ENCODE results near the gene SLC25A44. TPM values are rescaled to one million over a fixed set of nuclear protein-coding genes. Genes with fewer than 3 reads are reported as not detected.

SLC25A44 gene
- total RNA-seq, 1 experiment from 2014 or later: 29.3 TPM

DNA sequence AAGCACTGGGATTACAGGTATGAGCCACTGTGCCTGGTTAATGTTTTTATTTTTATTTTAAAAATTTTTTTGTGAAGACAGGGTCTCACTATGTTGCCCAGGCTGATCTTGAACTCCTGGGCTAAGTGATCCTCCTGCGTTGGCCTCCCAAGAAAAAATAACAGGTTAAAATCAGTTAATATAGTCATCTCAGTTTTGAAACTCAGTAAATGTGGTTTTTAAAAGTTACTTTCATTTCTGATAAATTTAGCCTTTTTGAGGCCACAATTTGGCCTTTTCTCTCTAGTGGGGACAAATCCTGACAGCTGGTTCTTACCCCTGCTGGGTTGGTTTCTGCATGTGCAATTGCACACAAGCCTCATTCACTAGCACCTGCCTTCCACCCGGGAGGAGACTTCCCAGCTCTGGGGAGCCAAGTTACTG lies 32.2 kb downstream of the SLC25A44 start:
- POLR2A ChIA-PET: no interaction called here

DNA sequence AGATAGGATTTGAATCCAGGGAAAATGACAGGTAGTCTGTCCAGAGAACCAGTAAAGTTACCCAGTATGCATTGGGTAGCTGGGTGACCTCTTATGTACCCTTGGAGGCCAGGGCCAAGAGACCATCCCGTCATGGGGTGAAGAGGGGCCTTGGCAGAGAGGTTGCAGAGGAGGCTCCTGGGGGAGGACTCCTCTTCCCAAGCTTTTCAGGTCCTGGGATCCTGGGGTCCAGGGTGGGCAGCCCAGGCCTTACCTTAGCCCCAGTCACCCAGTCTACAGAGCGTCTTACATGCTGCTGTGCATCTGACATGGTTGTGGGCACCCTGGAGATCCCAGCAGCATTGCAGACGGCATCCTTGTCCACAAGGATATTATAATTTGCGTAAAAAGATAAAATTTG lies 32.9 kb downstream of the SLC25A44 start:
- Histone ChIP-seq H3K4me1 (peaks cover 8% of the 10 kb centered on the region; the same call in 1 of the 2 replicates), H3K9me3 (no peaks in the 10 kb centered on the region), H3K36me3 (ENCODE audit: control insufficient read depth, insufficient read depth, low read length) (no peaks in the 10 kb centered on the region; the same call in none of the 2 replicates), H3K4me3 (ENCODE audit: low read depth, low read length) (no peak overlapping the region), H3K27me3 (replicated peaks; ENCODE audit: control insufficient read depth, insufficient read depth, low read length) (no peaks in the 10 kb centered on the region)
- H3K27me3 Mint-ChIP-seq (ENCODE audit: insufficient read depth, unreplicated experiment): no peaks in the 10 kb centered on the region
- ChIA-PET POLR2A (no interaction called here), CTCF (no interaction called here)
- peaks cover 36% of the 10 kb centered on the region for H3K36me3 Mint-ChIP-seq (ENCODE audit: insufficient read depth, unreplicated experiment)
- TF ChIP-seq, protein P1, sequence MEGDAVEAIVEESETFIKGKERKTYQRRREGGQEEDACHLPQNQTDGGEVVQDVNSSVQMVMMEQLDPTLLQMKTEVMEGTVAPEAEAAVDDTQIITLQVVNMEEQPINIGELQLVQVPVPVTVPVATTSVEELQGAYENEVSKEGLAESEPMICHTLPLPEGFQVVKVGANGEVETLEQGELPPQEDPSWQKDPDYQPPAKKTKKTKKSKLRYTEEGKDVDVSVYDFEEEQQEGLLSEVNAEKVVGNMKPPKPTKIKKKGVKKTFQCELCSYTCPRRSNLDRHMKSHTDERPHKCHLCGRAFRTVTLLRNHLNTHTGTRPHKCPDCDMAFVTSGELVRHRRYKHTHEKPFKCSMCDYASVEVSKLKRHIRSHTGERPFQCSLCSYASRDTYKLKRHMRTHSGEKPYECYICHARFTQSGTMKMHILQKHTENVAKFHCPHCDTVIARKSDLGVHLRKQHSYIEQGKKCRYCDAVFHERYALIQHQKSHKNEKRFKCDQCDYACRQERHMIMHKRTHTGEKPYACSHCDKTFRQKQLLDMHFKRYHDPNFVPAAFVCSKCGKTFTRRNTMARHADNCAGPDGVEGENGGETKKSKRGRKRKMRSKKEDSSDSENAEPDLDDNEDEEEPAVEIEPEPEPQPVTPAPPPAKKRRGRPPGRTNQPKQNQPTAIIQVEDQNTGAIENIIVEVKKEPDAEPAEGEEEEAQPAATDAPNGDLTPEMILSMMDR (IDR thresholded peaks at IDR 0.05; ENCODE audit: insufficient read depth in 1 of 2, low read depth in 1 of 2, low read length in 1 of 2, severe bottlenecking in 1 of 2, unreplicated experiment in 1 of 2): no peak
- BruUV-seq (replicated peaks): no TSS peak
- H3K4me1 Mint-ChIP-seq (ENCODE audit: low read depth, unreplicated experiment): no peaks in the 10 kb centered on the region
- intact Hi-C loops (cut with micrococcal nuclease; ENCODE audit: unreplicated experiment): no loop called here
- no peak overlapping the region for H3K4me3 Mint-ChIP-seq (ENCODE audit: unreplicated experiment)
- no peak overlapping the region for H3K27ac Mint-ChIP-seq (ENCODE audit: unreplicated experiment)
- no peak for DNase-seq
- no peaks in the 10 kb centered on the region for H3K9me3 Mint-ChIP-seq (ENCODE audit: unreplicated experiment)

More for the DNA sequence above, 32.2 kb downstream of the SLC25A44 start:
- Mint-ChIP-seq H3K4me1 (ENCODE audit: low read depth, unreplicated experiment) (peaks cover 2% of the 10 kb centered on the region), H3K27ac (ENCODE audit: unreplicated experiment) (no peak overlapping the region), H3K27me3 (ENCODE audit: insufficient read depth, unreplicated experiment) (no peaks in the 10 kb centered on the region), H3K36me3 (ENCODE audit: insufficient read depth, unreplicated experiment) (peaks cover 42% of the 10 kb centered on the region), H3K4me3 (ENCODE audit: unreplicated experiment) (no peak overlapping the region), H3K9me3 (ENCODE audit: unreplicated experiment) (no peaks in the 10 kb centered on the region)
- H3K36me3 ChIP-seq (ENCODE audit: control insufficient read depth, insufficient read depth, low read length): no peaks in the 10 kb centered on the region; the same call in none of the 2 replicates
- H3K27me3 ChIP-seq (replicated peaks; ENCODE audit: control insufficient read depth, insufficient read depth, low read length): no peaks in the 10 kb centered on the region
- BruUV-seq (replicated peaks): no TSS peak
- H3K4me1 ChIP-seq: peaks cover 6% of the 10 kb centered on the region; the same call in 1 of the 2 replicates
- DNase-seq: no peak
- CTCF ChIA-PET: interaction anchor here (2.2 to 3.6 kb wide), 3 partner anchors 57 to 84 kb away, joined by 22 to 73 read pairs (median 55); partner anchors contain the start of genes SMG5 and TMEM79
- TF ChIP-seq, protein P1 (IDR thresholded peaks at IDR 0.05; ENCODE audit: insufficient read depth in 1 of 2, low read depth in 1 of 2, low read length in 1 of 2, severe bottlenecking in 1 of 2, unreplicated experiment in 1 of 2): no peak
- H3K4me3 ChIP-seq (ENCODE audit: low read depth, low read length): no peak overlapping the region
- intact Hi-C loops (cut with micrococcal nuclease; ENCODE audit: unreplicated experiment): no loop called here
- H3K9me3 ChIP-seq: no peaks in the 10 kb centered on the region

DNA sequence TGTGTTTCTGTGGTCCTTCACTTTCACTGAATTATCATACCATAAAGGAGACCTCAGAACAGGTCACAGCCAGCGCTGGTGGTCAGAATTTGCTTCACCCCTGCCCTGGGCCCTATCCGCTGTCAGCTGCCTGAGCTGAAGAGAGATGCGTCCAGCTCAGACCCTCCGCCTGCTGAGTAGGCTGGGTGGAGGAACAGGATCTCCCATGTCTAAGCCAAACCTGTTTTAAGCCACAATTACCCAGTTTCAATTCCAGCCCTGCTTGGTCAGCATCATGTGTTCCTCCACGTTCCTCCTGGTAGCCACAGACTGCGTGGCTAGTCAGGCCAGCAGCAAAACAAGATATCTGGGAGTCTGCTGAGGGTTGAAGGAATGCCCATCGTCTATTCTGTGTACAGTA lies 34.6 kb downstream of the SLC25A44 start:
- no TSS peak for BruUV-seq (replicated peaks)
- Mint-ChIP-seq H3K27ac (ENCODE audit: unreplicated experiment) (no peak overlapping the region), H3K9me3 (ENCODE audit: unreplicated experiment) (no peaks in the 10 kb centered on the region), H3K4me3 (ENCODE audit: unreplicated experiment) (no peak overlapping the region), H3K36me3 (ENCODE audit: insufficient read depth, unreplicated experiment) (peaks cover 29% of the 10 kb centered on the region), H3K4me1 (ENCODE audit: low read depth, unreplicated experiment) (peaks cover 5% of the 10 kb centered on the region), H3K27me3 (ENCODE audit: insufficient read depth, unreplicated experiment) (no peaks in the 10 kb centered on the region)
- H3K36me3 ChIP-seq (ENCODE audit: control insufficient read depth, insufficient read depth, low read length): no peaks in the 10 kb centered on the region; the same call in none of the 2 replicates
- POLR2A ChIA-PET: no interaction called here
- no peak for DNase-seq
- CTCF ChIA-PET: interaction anchor here (0.6 kb wide), 1 partner anchor 1875 kb away, joined by 4 read pairs; no protein-coding TSS in a partner anchor
- intact Hi-C loops (cut with micrococcal nuclease; ENCODE audit: unreplicated experiment): no loop called here
- no peak overlapping the region for H3K4me3 ChIP-seq (ENCODE audit: low read depth, low read length)
- no peaks in the 10 kb centered on the region for H3K27me3 ChIP-seq (replicated peaks; ENCODE audit: control insufficient read depth, insufficient read depth, low read length)
- H3K4me1 ChIP-seq: peaks cover 18% of the 10 kb centered on the region
- no peaks in the 10 kb centered on the region for H3K9me3 ChIP-seq
- TF ChIP-seq, protein P1 (IDR thresholded peaks at IDR 0.05; ENCODE audit: insufficient read depth in 1 of 2, low read depth in 1 of 2, low read length in 1 of 2, severe bottlenecking in 1 of 2, unreplicated experiment in 1 of 2): no peak
